T-helper 9 cell (primary cell): Measurements from ENCODE around the gene RAD50.
"Not testable (repeated sequence)": the region's sequence is repeated elsewhere in the genome, so short reads cannot be mapped to it uniquely, and the experiment has no call there.

Experiments used
- DNase-seq: peaks from one replicate; pipeline ENCODE4 v3.0.0-alpha.2; 2020
- total RNA-seq, 2 donors: gene quantifications; one replicate each; lab custom pipeline; 2026; lab: John Stamatoyannopoulos, UW

RAD50 gene
- total RNA-seq: 5.8 to 6.0 reads per million in 2 donors

- peak; percentile 81 for DNase-seq
These were observed at the start of gene RAD50 for GRCh38 chr5:132556763-132557477. Gene RAD50 (plus strand): TSS chr5:132556977. CDS start chr5:132557325, 348 bp downstream.

GRCh38 chr5:132510076-132510475 lies 46.7 kb upstream of the RAD50 start:
- no peak for DNase-seq

GRCh38 chr5:132513618-132514336 lies 43.0 kb upstream of the RAD50 start:
- DNase-seq: not testable (repeated sequence)

- not testable (repeated sequence) for DNase-seq
These were observed 34.7 kb upstream of the RAD50 start for GRCh38 chr5:132522067-132522466.

- not testable (repeated sequence) for DNase-seq
These were observed 31.9 kb upstream of the RAD50 start for GRCh38 chr5:132524877-132525276.

GRCh38 chr5:132525299-132525724 lies 31.5 kb upstream of the RAD50 start:
- DNase-seq: no peak

- peak; percentile 5 for DNase-seq
These were observed 30.3 kb upstream of the RAD50 start for GRCh38 chr5:132526290-132526973.

GRCh38 chr5:132526974-132527564 lies 29.7 kb upstream of the RAD50 start:
- DNase-seq: no peak

GRCh38 chr5:132528021-132528420 lies 28.8 kb upstream of the RAD50 start:
- no peak for DNase-seq

GRCh38 chr5:132528866-132529634 lies 27.7 kb upstream of the RAD50 start:
- no peak for DNase-seq

GRCh38 chr5:132530946-132531345 lies 25.8 kb upstream of the RAD50 start:
- DNase-seq: no peak

- no peak for DNase-seq
These were observed 17.1 kb upstream of the RAD50 start for GRCh38 chr5:132539716-132540115.

GRCh38 chr5:132540149-132540548 lies 16.6 kb upstream of the RAD50 start:
- no peak for DNase-seq

- no peak for DNase-seq
These were observed 16.0 kb upstream of the RAD50 start for GRCh38 chr5:132540764-132541163.

GRCh38 chr5:132543472-132544201 lies 13.1 kb upstream of the RAD50 start, which contains the start of gene IL5:
Gene IL5 (minus strand): TSS chr5:132543522. CDS start chr5:132543478, 44 bp downstream.
- DNase-seq: no peak

- no peak for DNase-seq
These were observed 10.7 kb upstream of the RAD50 start for GRCh38 chr5:132546108-132546507.

GRCh38 chr5:132547269-132547668 lies 9.5 kb upstream of the RAD50 start:
- no peak for DNase-seq

GRCh38 chr5:132548834-132549233 lies 7.9 kb upstream of the RAD50 start:
- not testable (repeated sequence) for DNase-seq

- no peak for DNase-seq
These were observed 7.2 kb upstream of the RAD50 start for GRCh38 chr5:132549576-132549975.

GRCh38 chr5:132556153-132556762 lies 519 bp upstream of the RAD50 start:
- no peak for DNase-seq
